ENCODE results near the gene SF1.

Gene SF1

DNA sequence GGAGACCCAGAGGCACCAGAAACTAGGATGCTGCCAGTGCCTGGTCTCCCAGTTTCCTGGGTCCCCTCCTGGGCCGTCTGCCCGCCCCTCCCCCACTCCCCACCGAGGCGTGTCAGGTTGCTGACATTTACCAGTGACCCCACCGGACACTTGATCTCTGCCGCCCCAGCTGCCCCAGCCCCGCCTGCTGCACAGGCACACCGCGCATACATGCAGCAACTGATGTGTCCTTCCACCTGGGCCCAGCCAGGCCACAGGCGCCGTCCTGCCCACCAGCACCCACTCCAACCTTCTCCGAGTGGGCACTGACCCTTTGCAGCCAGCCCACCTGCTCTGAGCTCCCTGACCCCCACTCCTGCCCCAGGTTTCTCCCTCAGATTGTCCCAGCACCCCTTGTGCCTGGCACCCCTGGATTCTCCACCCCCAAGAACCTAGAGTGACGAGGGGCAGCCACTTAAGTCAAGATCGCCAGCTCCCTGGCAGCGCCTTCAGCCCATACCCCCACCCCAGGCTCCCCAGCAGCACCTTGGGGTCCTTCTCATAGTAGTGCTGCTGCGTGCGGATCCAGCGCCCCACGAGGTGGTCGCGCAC is 19.1 kb downstream of the SF1 start:
- Histone ChIP-seq H2BK120ac (ENCODE audit: insufficient read depth, low read length, poor library complexity) (no peak overlapping the region), H3K79me2 (ENCODE audit: control insufficient read depth, insufficient read depth, low read length, poor library complexity) (no peaks in the 10 kb centered on the region), H4K8ac (ENCODE audit: low read depth, low read length) (no peak overlapping the region), H3K27ac (ENCODE audit: low read depth, low read length) (no peak overlapping the region), H3K36me3 (ENCODE audit: control insufficient read depth in 1 of 2, insufficient read depth in 2 of 2, low read length in 2 of 2) (peaks cover 19 to 22% of the 10 kb centered on the region in 2 experiments), H4K12ac (ENCODE audit: low read depth, low read length) (no peak overlapping the region), H2BK12ac (ENCODE audit: low read length) (no peak overlapping the region), H3K4me2 (ENCODE audit: low read length) (no peak overlapping the region), H3K9me3 (ENCODE audit: insufficient read depth, low read depth, low read length) (no peaks in the 10 kb centered on the region), H3K23ac (ENCODE audit: low read length) (no peak overlapping the region), H3K18ac (ENCODE audit: low read length) (peak overlapping the region; percentile 10), H3K4ac (ENCODE audit: low read depth, low read length) (no peak overlapping the region), H3K9ac (ENCODE audit: low read length) (no peak overlapping the region), H3K27me3 (ENCODE audit: insufficient read depth, low read length) (no peaks in the 10 kb centered on the region), H2AK5ac (ENCODE audit: low read length) (no peak overlapping the region), H2AFZ (ENCODE audit: insufficient read depth, low read length, poor library complexity) (peak overlapping the region; percentile 4), H4K91ac (ENCODE audit: low read depth, low read length) (no peak overlapping the region), H2BK5ac (ENCODE audit: low read depth, low read length, poor library complexity) (no peak overlapping the region), H3K79me1 (ENCODE audit: low read length) (no peaks in the 10 kb centered on the region), H3K14ac (ENCODE audit: low read length) (no peak overlapping the region), H3K4me3 (ENCODE audit: low read depth, low read length) (no peak overlapping the region), H3K4me1 (ENCODE audit: control insufficient read depth in 1 of 2, insufficient read depth in 2 of 2, low read length in 2 of 2) (peaks cover 12 to 15% of the 10 kb centered on the region in 2 experiments)
- no peak for DNase-seq
- no CpG with 5 or more reads among the region's 21 CpGs for WGBS (ENCODE audit: extremely low coverage, insufficient coverage, insufficient read length)

- H3K27ac ChIP-seq (ENCODE audit: low read depth, low read length), result no peak overlapping the region
- no peak overlapping the region for H4K12ac ChIP-seq (ENCODE audit: low read depth, low read length)
- no peak overlapping the region for H3K14ac ChIP-seq (ENCODE audit: low read length)
- no peaks in the 10 kb centered on the region for H3K9me3 ChIP-seq (ENCODE audit: insufficient read depth, low read depth, low read length)
- H3K4me1 ChIP-seq (ENCODE audit: control insufficient read depth in 1 of 2, insufficient read depth in 2 of 2, low read length in 2 of 2), result peaks cover 12 to 13% of the 10 kb centered on the region in 2 experiments
- no peaks in the 10 kb centered on the region for H3K79me2 ChIP-seq (ENCODE audit: control insufficient read depth, insufficient read depth, low read length, poor library complexity)
- no peak overlapping the region for H3K23ac ChIP-seq (ENCODE audit: low read length)
- no CpG with 5 or more reads among the region's 15 CpGs for WGBS (ENCODE audit: extremely low coverage, insufficient coverage, insufficient read length)
- no peak for DNase-seq
- H3K18ac ChIP-seq (ENCODE audit: low read length), result no peak overlapping the region
- H2AK5ac ChIP-seq (ENCODE audit: low read length), result no peak overlapping the region
- H2BK12ac ChIP-seq (ENCODE audit: low read length), result no peak overlapping the region
- H3K4me3 ChIP-seq (ENCODE audit: low read depth, low read length), result no peak overlapping the region
- no peak overlapping the region for H2BK5ac ChIP-seq (ENCODE audit: low read depth, low read length, poor library complexity)
- no peak overlapping the region for H3K4ac ChIP-seq (ENCODE audit: low read depth, low read length)
- no peaks in the 10 kb centered on the region for H3K79me1 ChIP-seq (ENCODE audit: low read length)
- H2AFZ ChIP-seq (ENCODE audit: insufficient read depth, low read length, poor library complexity), result no peak overlapping the region
- no peak overlapping the region for H3K4me2 ChIP-seq (ENCODE audit: low read length)
- peaks cover 12 to 14% of the 10 kb centered on the region in 2 experiments for H3K36me3 ChIP-seq (ENCODE audit: control insufficient read depth in 1 of 2, insufficient read depth in 2 of 2, low read length in 2 of 2)
- H3K9ac ChIP-seq (ENCODE audit: low read length), result no peak overlapping the region
- no peak overlapping the region for H2BK120ac ChIP-seq (ENCODE audit: insufficient read depth, low read length, poor library complexity)
- no peak overlapping the region for H4K8ac ChIP-seq (ENCODE audit: low read depth, low read length)
- H4K91ac ChIP-seq (ENCODE audit: low read depth, low read length), result no peak overlapping the region
- no peaks in the 10 kb centered on the region for H3K27me3 ChIP-seq (ENCODE audit: insufficient read depth, low read length)
These were observed 19.8 kb downstream of the SF1 start for GRCh38 chr11:64758330-64759079.

GRCh38 chr11:64757549-64758329 is 20.6 kb downstream of the SF1 start:
- no peak for DNase-seq
- H2BK120ac ChIP-seq (ENCODE audit: insufficient read depth, low read length, poor library complexity), result no peak overlapping the region
- no peak overlapping the region for H3K18ac ChIP-seq (ENCODE audit: low read length)
- peaks cover 12 to 13% of the 10 kb centered on the region in 2 experiments for H3K4me1 ChIP-seq (ENCODE audit: control insufficient read depth in 1 of 2, insufficient read depth in 2 of 2, low read length in 2 of 2)
- no peak overlapping the region for H3K27ac ChIP-seq (ENCODE audit: low read depth, low read length)
- no peak overlapping the region for H3K9ac ChIP-seq (ENCODE audit: low read length)
- H3K4ac ChIP-seq (ENCODE audit: low read depth, low read length), result no peak overlapping the region
- H2AFZ ChIP-seq (ENCODE audit: insufficient read depth, low read length, poor library complexity), result no peak overlapping the region
- H2BK5ac ChIP-seq (ENCODE audit: low read depth, low read length, poor library complexity), result no peak overlapping the region
- no peak overlapping the region for H3K4me2 ChIP-seq (ENCODE audit: low read length)
- H4K12ac ChIP-seq (ENCODE audit: low read depth, low read length), result no peak overlapping the region
- H2AK5ac ChIP-seq (ENCODE audit: low read length), result no peak overlapping the region
- peak overlapping the region; percentile 35 for H3K4me3 ChIP-seq (ENCODE audit: low read depth, low read length)
- peaks cover 4 to 7% of the 10 kb centered on the region in 2 experiments for H3K36me3 ChIP-seq (ENCODE audit: control insufficient read depth in 1 of 2, insufficient read depth in 2 of 2, low read length in 2 of 2)
- H2BK12ac ChIP-seq (ENCODE audit: low read length), result no peak overlapping the region
- H3K9me3 ChIP-seq (ENCODE audit: insufficient read depth, low read depth, low read length), result no peaks in the 10 kb centered on the region
- no CpG with 5 or more reads among the region's 19 CpGs for WGBS (ENCODE audit: extremely low coverage, insufficient coverage, insufficient read length)
- no peaks in the 10 kb centered on the region for H3K79me2 ChIP-seq (ENCODE audit: control insufficient read depth, insufficient read depth, low read length, poor library complexity)
- H3K23ac ChIP-seq (ENCODE audit: low read length), result no peak overlapping the region
- H3K14ac ChIP-seq (ENCODE audit: low read length), result no peak overlapping the region
- no peak overlapping the region for H4K8ac ChIP-seq (ENCODE audit: low read depth, low read length)
- H4K91ac ChIP-seq (ENCODE audit: low read depth, low read length), result no peak overlapping the region
- H3K79me1 ChIP-seq (ENCODE audit: low read length), result no peaks in the 10 kb centered on the region
- no peaks in the 10 kb centered on the region for H3K27me3 ChIP-seq (ENCODE audit: insufficient read depth, low read length)

DNA sequence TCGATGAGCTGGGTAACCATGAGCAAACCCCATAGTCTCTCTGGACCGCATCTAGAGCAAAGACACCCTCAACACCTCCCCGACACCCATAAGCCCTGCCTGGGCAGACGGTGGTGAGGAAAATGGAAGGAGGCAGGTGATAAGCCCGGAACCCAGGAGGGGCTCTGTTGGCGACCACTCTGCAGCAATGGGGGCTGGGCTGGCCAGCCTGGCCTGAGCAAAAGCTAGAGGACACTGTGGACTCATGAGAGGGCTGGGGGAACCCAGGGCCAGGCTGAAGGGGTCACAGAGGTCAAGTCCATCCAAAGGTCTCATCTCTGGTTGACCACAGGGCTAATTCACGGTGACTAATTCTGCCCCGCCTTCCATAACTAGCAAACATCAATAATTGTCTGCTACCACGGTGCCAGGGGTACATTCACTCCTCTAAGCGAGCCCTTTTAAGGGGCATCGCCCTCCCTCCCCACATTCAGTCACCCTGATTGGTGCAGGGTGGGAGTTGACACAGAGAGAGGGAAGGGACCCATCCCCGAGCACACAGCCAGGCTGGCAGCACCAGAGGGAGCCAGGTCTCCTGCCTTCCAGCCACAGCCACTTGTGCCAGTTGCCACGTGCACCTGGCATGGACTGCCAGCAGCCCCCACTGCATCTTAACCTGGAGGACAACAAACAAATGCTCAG is 22.5 kb downstream of the SF1 start:
- H3K27me3 ChIP-seq (ENCODE audit: insufficient read depth, low read length), result no peaks in the 10 kb centered on the region
- H3K23ac ChIP-seq (ENCODE audit: low read length), result no peak overlapping the region
- no peak overlapping the region for H4K91ac ChIP-seq (ENCODE audit: low read depth, low read length)
- DNase-seq, result no peak
- no peak overlapping the region for H4K12ac ChIP-seq (ENCODE audit: low read depth, low read length)
- H2BK5ac ChIP-seq (ENCODE audit: low read depth, low read length, poor library complexity), result no peak overlapping the region
- no peaks in the 10 kb centered on the region for H3K9me3 ChIP-seq (ENCODE audit: insufficient read depth, low read depth, low read length)
- no peak overlapping the region for H2AFZ ChIP-seq (ENCODE audit: insufficient read depth, low read length, poor library complexity)
- no peak overlapping the region for H2BK120ac ChIP-seq (ENCODE audit: insufficient read depth, low read length, poor library complexity)
- no peaks in the 10 kb centered on the region for H3K79me1 ChIP-seq (ENCODE audit: low read length)
- no CpG with 5 or more reads among the region's 13 CpGs for WGBS (ENCODE audit: extremely low coverage, insufficient coverage, insufficient read length)
- no peaks in the 10 kb centered on the region for H3K79me2 ChIP-seq (ENCODE audit: control insufficient read depth, insufficient read depth, low read length, poor library complexity)
- H3K36me3 ChIP-seq (ENCODE audit: control insufficient read depth in 1 of 2, insufficient read depth in 2 of 2, low read length in 2 of 2), result no peaks in the 10 kb centered on the region
- no peak overlapping the region for H3K27ac ChIP-seq (ENCODE audit: low read depth, low read length)
- H3K18ac ChIP-seq (ENCODE audit: low read length), result no peak overlapping the region
- no peak overlapping the region for H3K4me3 ChIP-seq (ENCODE audit: low read depth, low read length)
- H4K8ac ChIP-seq (ENCODE audit: low read depth, low read length), result no peak overlapping the region
- H2AK5ac ChIP-seq (ENCODE audit: low read length), result no peak overlapping the region
- no peak overlapping the region for H2BK12ac ChIP-seq (ENCODE audit: low read length)
- H3K14ac ChIP-seq (ENCODE audit: low read length), result no peak overlapping the region
- peaks cover 12 to 13% of the 10 kb centered on the region in 2 experiments for H3K4me1 ChIP-seq (ENCODE audit: control insufficient read depth in 1 of 2, insufficient read depth in 2 of 2, low read length in 2 of 2)
- H3K9ac ChIP-seq (ENCODE audit: low read length), result no peak overlapping the region
- no peak overlapping the region for H3K4me2 ChIP-seq (ENCODE audit: low read length)
- no peak overlapping the region for H3K4ac ChIP-seq (ENCODE audit: low read depth, low read length)

All from trophoblast cell (in vitro differentiated cells and primary cell).